Measurements from ENCODE around the gene LRRFIP1. TPM values are rescaled to one million over a fixed set of nuclear protein-coding genes. Genes with fewer than 3 reads are reported as not detected.

Gene LRRFIP1
- total RNA-seq, 2 experiments from 2014 or later = 157 to 161 TPM

GRCh38 chr2:237692601-237693290 is 65.4 kb downstream of the LRRFIP1 start:
- POLR2A ChIA-PET = interaction anchor here (0.9 to 12.8 kb wide), 9 partner anchors 10 to 547 kb away, joined by 3 to 235 read pairs (median 4); partner anchors contain the start of genes HES6 and SCLY
- TF ChIP-seq, protein P1, sequence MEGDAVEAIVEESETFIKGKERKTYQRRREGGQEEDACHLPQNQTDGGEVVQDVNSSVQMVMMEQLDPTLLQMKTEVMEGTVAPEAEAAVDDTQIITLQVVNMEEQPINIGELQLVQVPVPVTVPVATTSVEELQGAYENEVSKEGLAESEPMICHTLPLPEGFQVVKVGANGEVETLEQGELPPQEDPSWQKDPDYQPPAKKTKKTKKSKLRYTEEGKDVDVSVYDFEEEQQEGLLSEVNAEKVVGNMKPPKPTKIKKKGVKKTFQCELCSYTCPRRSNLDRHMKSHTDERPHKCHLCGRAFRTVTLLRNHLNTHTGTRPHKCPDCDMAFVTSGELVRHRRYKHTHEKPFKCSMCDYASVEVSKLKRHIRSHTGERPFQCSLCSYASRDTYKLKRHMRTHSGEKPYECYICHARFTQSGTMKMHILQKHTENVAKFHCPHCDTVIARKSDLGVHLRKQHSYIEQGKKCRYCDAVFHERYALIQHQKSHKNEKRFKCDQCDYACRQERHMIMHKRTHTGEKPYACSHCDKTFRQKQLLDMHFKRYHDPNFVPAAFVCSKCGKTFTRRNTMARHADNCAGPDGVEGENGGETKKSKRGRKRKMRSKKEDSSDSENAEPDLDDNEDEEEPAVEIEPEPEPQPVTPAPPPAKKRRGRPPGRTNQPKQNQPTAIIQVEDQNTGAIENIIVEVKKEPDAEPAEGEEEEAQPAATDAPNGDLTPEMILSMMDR (IDR thresholded peaks at IDR 0.05) = no peak
- CTCF ChIA-PET = interaction anchor here (0.9 to 15.5 kb wide), 6 partner anchors 10 to 111 kb away, joined by 3 to 254 read pairs (median 6); no protein-coding TSS in a partner anchor
- Histone ChIP-seq H3K27me3 (ENCODE audit: control insufficient read depth in 1 of 2, insufficient read depth in 2 of 2, low read length in 2 of 2) (no peaks in the 10 kb centered on the region), H3K4me3 (ENCODE audit: low read length) (peak overlapping the region; percentile 90), H3K9me3 (ENCODE audit: control insufficient read depth in 1 of 2, insufficient read depth in 1 of 2, low read length in 2 of 2) (no peaks in the 10 kb centered on the region), H3K36me3 (ENCODE audit: insufficient read depth, low read length) (no peaks in the 10 kb centered on the region), H3K27ac (ENCODE audit: low read depth in 1 of 2, low read length in 2 of 2) (peak overlapping the region; percentile 70 to 96), H3K4me1 (ENCODE audit: insufficient read depth, low read length) (peaks cover 77% of the 10 kb centered on the region)
- intact Hi-C loops (cut with DNase I, micrococcal nuclease) = loop anchor here in 1 of 2 experiments (10.0 kb wide), 2 partner anchors 372 to 512 kb away; partner anchors contain the start of genes ILKAP and SCLY
- Mint-ChIP-seq H3K27me3 (no peaks in the 10 kb centered on the region), H3K9me3 (no peaks in the 10 kb centered on the region), H3K4me3 (peak overlapping the region; percentile 89), H3K4me1 (ENCODE audit: low read depth) (peaks cover 75% of the 10 kb centered on the region), H3K27ac (peak overlapping the region; percentile 93), H3K36me3 (ENCODE audit: low read depth) (peaks cover 21% of the 10 kb centered on the region)
- no peak for DNase-seq
- no peak for ATAC-seq (ENCODE audit: poor library complexity)

DNA sequence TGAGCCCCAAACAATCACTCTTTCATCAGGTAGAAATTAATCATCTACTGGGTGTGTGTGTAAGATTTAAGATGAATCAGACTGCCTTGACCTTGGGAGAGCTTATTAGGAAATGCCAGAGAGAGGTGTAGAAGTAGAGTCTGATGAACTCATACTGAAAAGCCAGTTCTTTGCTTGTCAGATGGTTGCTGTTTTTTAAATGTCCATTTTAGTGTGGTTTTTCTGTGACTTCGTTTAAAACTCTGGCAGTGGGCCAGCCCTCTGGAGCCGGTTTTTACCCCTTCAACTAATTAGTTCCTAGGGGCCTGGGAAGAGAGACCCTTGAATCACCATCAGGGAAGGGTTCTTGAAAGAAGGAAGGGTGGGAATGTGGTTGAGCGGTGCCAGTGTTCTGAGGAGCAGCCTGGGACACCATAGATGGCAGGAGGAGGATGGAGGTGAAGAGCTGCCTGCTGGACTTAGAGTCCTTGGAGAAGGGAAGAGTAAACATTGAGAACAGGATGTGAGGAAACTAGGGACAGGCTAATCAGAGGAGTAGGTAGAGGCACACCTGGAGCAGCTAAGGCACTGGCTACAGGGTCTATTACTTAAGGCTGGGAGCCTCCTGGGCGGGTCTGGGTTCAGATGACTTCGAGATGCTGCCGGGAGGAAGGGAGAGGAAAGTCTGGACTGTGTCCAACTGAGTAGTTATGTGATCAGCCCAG is 66.1 kb downstream of the LRRFIP1 start:
- Histone ChIP-seq H3K27ac (ENCODE audit: low read depth in 1 of 2, low read length in 2 of 2) (peak overlapping the region; percentile 70 to 96), H3K4me1 (ENCODE audit: insufficient read depth, low read length) (peaks cover 77% of the 10 kb centered on the region), H3K36me3 (ENCODE audit: insufficient read depth, low read length) (no peaks in the 10 kb centered on the region), H3K27me3 (ENCODE audit: control insufficient read depth in 1 of 2, insufficient read depth in 2 of 2, low read length in 2 of 2) (no peaks in the 10 kb centered on the region), H3K9me3 (ENCODE audit: control insufficient read depth in 1 of 2, insufficient read depth in 1 of 2, low read length in 2 of 2) (no peaks in the 10 kb centered on the region), H3K4me3 (ENCODE audit: low read length) (peak overlapping the region; percentile 90)
- H3K27me3 Mint-ChIP-seq = no peaks in the 10 kb centered on the region
- peaks cover 77% of the 10 kb centered on the region for H3K4me1 Mint-ChIP-seq (ENCODE audit: low read depth)
- ATAC-seq (ENCODE audit: poor library complexity) (no peak), DNase-seq (peak in 2 of 14 experiments; percentile 51 to 56)
- H3K27ac Mint-ChIP-seq = peak overlapping the region; percentile 93
- H3K4me3 Mint-ChIP-seq = peak overlapping the region; percentile 89
- intact Hi-C loops (cut with DNase I, micrococcal nuclease) = loop anchor here in 1 of 2 experiments (10.0 kb wide), 2 partner anchors 371 to 511 kb away; partner anchors contain the start of genes ILKAP and SCLY
- H3K9me3 Mint-ChIP-seq = no peaks in the 10 kb centered on the region
- H3K36me3 Mint-ChIP-seq (ENCODE audit: low read depth) = peaks cover 21% of the 10 kb centered on the region
- CTCF ChIA-PET = interaction anchor here (0.9 to 15.5 kb wide), 7 partner anchors 10 to 112 kb away, joined by 3 to 254 read pairs (median 5); no protein-coding TSS in a partner anchor
- TF ChIP-seq, protein P1 (IDR thresholded peaks at IDR 0.05) = no peak
- POLR2A ChIA-PET = interaction anchor here (0.9 to 12.8 kb wide), 8 partner anchors 10 to 367 kb away, joined by 3 to 235 read pairs (median 6); partner anchors contain the start of gene SCLY

All from CD4-positive, alpha-beta T cell (primary cell).